GM18508 (cell line): Measurements from ENCODE around the gene FBXO41.
"Not testable (repeated sequence)": the region's sequence is repeated elsewhere in the genome, so short reads cannot be mapped to it uniquely, and the experiment has no call there.

Source experiments
- ATAC-seq: cut with Tn5 transposase; IDR thresholded peaks from one replicate; pipeline ENCODE4 v1.9.1; 2021; ENCODE audit warnings: moderate number of reproducible peaks; ENCODE audit not compliant: insufficient read depth, unreplicated experiment

The FBXO41 gene

DNA sequence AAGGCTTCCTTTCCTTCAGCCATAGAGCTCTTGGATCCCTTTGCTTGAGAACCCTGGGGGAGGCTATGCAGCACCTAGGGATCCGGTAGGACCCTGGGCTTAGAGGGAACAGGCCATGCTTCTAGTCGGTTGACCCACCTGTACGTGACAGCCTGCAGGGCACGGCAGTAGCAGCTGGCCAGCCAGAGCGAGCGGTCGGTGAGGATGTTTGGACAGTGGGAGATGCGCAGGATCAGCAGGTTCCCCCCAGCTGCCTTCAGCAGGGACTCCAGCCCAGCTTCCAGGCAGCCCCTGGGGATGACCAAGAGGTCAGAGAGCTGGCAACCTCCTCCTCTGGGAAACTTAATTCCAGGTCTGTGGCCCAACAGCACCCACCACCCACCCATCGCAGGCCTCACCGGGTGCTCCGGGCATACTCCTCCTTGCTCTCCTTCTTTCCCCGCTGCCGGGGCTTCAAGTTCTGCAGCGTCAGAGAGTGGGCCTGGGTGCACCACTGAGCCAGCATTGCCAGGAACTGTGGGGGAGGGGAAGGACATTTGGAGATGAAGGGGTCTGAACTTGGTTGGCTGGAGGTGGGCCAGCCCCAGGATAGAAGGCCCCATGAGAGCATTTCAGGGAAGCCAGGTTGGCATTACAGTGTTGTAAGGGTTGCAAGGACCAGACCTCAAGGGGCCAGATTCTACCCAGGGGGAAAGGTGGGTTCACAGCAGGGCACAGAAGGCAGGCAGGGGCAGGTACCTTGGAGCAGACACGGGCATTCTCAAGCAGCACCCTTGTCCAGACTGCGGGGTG is 20.5 kb downstream of the FBXO41 start:
- no peak for ATAC-seq

DNA sequence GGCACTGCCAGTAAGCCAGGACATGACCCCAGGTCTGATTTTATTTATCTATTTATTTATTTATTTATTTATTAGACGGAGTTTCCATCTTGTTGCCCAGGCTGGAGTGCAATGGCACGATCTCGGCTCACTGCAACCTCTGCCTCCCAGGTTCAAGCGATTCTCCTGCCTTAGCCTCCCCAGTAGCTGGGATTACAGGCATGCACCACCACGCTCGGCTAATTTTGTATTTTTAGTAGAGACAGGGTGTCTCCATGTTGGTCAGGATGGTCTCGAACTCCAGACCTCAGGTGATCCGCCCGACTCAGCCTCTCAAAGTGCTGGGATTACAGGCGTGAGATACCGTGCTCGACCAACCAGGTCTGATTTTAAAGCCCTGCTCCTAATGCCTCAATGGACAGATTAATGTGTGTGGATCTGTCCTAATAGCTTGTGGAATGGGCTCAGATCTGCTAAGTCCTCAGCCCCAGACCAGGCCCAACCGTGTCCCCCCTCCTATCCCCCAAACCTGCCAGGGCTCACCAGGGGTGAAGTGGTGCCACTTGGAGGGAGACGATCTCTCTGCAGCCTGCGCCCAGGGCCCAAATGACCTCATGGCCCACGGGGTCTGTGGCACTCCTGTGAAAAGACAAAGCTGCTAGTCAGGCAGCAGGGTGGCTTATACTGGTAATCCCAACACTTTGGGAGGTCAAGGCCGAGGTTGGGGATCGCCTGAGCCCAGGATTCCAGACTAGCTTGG is 21.4 kb downstream of the FBXO41 start:
- ATAC-seq = not testable (repeated sequence)

DNA sequence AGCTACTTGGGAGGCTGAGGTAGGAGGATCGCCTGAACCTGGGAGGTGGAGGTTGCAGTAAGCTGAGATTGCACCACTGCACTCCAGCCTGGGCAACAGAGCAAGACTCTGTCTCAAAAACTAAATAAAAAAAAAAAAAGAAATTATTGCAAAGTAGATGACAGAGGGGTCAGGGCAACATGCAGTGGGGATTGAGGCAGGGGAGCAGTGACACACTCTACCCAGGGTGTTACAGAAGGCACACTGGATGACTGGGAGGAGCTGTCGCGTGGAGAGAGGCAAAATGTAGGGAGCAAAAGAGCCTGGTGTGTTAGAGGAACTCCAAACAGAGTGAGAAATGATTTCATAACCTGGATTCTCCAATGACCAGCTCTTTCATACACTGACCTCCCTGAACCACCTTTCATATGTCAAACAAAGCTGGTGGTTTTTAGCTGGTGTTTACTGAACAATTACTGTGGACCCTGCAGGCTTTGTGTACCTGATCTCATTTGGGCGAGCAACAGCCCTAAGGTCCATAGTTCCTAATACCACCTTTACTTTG is 22.1 kb downstream of the FBXO41 start:
- ATAC-seq = no peak

DNA sequence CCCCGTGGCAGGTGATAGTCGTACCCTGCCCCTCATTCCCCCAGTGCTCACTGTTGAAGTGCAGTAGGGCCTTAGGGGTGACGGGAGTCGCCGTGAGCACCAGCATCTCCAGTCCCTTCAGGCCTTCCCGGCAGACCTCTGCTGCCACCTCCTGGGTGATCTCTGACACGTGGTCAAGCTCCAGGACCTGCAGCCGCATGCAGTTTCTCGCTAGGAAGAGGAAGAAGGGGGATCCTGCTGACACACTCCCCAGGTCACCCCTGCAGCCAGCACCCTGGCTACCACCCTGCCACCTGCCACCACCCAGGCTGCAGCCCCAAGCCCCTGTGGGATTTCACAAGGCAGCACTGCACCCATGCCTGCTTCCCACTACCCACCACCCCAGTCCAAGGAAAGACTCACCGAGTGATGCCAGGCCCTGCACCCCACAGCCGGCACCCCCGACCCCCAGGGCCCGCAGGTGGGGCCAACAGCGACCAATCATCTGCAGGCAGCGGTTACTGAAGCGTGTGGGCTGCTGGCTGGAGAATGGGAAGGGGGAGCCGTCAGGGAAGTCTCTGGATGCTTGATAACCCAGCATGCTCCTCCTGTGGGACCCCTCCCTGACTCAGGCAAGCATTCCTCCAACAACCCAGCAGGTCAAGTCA is 23.8 kb downstream of the FBXO41 start:
- ATAC-seq = no peak

DNA sequence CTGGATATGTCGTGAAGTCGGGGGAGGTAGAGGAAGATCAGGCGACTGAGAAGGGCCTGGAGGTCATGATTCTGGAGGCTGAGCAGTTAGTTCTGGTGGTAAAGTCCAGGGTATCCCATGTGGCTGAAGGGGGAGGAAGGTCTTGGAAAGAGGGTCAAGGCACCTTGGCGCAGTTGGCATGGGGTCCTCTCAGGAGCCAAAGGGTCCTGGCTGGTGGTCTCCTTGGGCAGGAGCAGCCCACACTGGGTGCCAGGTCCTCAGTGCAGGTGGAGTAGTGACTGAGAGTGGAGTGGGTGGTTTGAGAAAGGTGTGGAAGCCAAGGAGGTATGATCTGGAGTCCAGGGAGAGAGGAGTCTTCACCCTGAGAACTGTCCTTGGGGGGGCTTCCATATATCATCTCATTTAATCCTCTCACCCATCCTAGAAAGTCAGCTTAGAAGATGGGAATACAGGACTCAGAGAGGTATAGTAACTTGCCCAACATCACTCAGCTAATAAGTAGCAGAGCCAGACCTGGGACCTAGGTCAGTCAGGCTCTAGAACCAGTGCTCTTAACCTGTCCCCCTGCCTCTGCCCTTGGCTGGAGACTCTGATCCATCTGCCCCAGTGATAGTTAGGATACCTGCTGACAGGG is 24.5 kb downstream of the FBXO41 start:
- no peak for ATAC-seq

DNA sequence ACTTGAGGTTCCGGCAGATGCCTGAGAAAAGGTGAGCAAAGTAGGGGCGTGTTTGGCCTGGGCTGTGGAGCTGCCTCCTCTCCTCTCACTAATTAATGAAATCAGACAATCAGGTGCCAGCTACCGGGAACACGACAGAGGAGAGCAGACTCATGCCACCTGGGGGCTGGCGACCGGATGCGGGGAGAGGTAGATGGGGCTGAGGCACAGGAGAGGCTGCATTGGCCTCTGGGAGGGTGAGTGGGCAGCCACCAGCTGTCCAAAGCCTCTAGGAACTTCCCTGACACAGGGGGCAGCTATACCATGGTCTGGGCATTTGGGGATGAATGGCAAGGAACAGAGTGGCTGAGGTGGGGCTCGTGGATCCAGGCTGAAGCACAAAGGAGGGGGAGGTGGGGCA is 25.0 kb downstream of the FBXO41 start:
- no peak for ATAC-seq

DNA sequence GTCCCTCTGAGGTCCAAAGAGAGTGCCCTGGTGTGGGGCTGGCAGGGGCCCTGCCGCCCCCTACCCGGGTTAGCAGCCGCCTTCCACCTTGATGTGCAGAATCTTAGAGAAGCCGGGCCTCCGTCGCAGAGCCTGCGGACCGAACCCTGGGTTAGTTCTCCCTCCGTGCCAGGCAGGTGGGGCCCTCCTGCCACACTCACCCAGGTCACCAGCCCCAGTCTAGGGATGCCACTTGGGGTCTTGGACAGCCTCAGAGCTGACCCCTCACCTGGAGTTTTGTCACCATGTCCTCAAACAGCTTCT is 25.4 kb downstream of the FBXO41 start:
- ATAC-seq = no peak

DNA sequence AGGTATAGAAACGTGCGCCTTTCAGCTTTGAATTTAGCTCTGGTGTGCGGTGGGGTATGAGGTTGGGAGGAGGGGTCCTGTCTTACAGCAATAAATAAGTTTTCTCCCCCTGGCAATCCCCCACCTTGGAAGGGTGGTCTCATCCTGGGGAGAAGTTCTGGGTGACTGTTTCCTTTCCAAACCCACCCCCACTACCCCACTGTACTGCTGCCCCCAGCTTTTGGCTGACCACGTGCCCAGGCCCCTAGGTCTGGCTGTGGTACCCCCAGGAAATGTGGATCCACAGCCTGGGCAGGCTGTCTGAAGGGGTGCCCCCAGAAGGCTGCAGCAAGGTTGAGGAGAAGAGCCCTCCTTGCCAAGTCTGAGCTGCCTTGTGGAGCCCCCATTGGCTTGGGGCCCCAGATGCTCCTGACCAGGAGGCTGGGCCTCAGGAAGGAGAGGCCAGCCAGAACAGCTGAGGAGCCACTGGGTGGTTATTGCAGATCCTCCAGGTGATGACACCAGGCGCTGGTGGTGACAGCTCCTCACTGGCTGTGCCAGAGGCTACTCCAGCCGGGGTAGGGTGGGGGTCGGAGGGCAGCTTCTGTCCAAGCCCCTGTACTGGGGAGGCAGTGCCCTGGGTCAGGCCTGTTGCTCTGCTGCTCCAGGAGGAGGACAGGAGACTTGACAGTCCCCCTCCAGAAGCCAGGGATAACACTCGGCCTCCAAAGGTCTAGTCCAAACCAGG is 25.9 kb downstream of the FBXO41 start:
- no peak for ATAC-seq

DNA sequence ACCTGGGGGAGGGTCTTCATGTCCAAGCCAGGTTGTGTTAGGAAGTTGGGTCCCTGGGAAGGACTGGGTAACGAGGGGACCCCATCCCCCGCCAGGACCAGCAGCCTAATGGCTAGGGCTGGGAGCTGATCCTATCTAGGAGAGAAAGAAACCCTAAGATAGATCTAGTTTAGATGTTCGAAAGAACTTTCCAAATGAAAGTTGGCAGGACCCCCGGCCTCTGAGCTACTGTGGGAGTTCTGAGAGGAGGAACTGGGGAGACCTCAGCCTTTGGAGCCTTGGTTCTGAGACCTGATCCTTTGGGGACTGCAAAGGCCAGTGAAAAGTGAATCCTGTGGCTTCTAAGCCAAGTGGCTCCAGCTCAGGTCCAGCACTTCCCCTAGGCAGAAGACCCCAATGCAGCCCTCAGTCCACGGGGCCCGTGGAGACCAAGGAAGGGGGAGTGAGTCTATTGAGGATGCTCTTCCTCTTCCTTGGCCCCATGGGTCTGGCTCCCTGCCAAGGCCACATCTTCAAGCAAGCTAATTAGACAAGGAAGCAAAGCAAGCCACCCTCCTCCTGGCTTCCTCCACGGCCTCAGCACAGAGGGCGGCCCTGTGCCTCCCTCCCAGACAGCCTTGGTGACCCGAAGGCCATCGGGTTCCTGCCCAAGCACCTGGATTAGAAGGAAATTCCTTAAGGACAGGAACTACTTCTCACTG is 26.7 kb downstream of the FBXO41 start:
- ATAC-seq = no peak

DNA sequence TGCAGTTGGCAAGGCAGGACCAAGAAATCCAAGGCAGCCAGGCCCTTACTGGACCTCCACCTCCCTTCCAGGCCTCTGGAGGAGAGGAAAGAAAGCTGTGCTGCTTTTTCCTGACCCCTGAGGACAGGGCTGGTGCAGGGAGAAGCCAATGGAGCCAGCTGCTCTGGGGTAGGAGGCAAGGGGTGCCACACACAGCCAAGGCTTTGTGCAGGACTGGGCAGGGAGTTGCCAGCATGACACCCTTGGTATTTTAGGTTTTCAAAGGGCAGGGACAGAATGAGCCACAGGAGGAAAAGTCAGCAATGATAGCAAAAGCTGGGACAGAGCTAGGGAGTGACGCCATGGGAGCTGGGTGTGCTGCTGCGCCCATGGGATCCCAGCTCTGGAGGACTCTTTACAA is 27.3 kb downstream of the FBXO41 start:
- no peak for ATAC-seq

DNA sequence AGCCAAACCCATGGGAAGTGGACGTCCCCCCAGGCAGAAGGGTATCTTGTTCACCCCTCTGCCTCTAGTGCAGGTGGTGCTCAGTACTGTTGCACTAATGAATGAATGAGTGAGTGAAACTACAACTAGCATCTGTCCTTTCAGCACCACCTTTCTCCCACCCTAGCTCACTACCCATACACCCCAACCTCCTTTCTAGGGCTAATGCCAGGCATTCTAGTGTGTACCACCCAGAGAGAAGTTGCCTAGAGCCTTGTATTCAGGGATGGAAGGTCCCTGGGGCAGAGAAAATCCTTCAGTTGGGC is 27.7 kb downstream of the FBXO41 start:
- no peak for ATAC-seq

DNA sequence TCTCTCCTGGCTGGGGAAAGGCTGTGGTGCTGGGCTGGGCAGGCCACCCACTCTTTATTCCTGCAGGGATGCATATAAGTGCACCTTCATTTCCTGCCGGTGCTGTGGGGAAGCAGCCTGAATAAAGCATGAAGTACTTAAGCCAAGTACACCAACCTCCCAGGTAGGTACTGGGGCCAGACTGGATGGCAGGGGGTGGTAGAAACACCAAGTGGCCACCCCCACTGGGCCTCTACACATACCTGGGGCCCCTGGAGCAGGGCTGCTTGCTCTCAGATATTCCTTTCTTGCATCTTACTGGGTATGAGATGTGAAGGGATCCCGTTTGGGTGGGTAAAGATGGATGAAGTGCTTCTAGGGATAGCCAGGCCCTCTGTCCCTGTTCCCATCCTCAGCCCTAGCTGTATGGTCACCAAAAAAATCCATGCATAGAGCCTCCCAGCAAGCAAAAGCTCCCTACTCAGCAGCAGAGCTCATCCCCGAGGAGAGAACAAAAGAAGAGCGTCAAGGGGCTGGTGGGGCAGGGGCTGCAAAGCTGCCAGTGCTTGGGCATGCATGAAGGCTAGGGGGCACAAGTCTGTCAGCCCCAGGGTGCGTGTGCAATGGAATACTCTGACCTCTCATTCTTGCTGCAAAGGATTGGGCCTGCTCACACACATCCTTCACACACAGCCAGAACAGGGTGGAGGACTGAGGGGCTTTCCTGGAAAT is 28.2 kb downstream of the FBXO41 start:
- ATAC-seq = no peak

DNA sequence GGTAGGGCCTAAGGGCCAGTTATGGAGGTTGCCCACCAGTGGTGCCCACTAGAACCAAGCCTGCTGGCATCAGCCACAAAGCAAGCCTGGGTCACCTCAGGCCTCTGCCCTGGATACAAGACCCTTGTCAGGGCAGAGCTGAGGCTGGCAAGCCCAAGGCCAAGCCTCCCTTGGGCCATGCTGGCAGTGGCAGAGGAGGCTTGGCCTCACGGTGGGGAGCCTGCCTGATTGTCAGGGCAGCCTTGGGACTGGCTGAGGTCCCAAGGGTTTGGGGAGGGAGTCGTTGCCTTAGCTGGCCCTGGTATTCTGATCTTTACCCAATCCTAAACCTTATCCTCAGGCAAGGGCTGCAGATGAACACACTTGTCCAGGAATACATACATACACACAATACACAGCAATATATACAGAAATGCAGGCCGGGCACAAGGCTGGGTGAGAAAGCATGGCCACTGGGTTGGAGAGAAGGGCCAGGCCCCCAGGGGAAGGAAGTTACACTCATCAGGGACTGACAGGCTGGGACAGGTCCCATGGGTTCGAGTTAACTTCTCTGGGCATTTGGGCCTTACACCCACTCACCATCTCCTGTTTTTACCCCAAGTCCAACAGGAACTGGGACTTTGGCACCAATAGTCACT is 29.2 kb downstream of the FBXO41 start:
- ATAC-seq = no peak

DNA sequence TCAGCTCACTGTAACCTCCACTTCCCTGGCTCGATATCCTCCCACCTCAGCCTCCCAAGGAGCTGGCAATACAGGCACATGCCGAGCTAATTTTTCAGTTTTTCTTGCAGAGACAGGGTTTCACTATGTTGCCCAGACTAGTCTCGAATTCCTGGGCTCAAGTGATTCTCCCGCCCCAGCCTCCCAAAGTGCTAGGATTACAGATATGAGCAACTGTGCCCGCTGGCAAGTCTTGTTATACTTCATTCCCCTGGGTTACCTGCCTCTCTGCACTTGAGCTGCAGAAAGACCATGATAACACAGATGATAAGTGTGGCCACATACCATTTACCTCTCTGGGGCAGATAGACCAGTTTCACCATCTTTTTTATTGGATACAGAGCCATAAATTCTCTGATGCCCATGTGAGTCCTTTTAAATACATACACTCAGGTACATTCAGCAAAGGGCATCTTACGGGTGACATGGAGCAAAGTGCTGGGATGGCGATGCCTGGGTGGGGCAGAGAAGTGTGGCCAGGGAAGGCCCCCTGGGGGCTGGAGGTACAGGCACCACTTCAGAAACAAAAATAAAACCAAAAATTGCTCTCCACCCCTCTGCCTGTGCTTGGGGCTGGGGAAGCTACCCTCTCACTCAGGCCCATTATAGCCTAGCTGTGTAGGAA is 29.8 kb downstream of the FBXO41 start:
- ATAC-seq = no peak

DNA sequence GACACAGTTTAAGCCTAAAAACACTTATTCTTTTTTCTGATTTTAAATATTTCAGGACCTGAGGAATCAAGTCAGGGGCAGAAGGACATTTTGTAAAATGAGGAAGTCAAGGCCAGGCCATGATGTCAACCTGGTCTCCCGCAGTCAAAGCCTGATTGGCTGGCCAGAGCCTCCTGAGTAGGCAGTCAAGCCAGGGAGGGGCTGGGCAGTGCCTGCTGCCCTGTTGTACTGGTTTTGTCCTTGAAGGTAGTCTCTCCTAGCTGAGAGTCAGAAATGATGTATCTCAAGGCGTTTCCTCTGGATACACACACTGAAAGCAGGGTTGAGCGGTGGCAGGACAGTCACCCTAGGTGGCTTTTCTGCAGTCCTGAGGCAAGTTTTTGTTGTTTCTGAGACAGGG is 30.4 kb downstream of the FBXO41 start:
- ATAC-seq = no peak

DNA sequence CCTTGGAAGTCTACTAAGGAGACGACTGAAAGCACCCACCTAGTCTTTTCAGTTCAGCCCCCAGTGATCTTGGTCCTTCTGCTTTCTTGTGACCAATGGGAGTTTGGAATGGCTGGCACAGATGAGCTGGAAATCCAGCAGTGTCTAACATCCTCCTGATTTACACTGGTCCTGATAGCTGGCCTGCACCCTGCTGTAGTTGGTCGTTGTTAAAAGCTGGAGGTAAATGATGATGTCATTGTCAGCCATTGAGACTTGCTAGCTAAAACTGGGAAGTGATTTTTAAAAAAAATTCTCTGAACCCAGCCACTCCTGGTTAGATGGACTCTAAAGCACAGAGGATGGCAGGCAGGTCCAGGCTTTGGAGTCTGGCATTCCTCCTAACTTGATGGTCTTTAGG is 30.9 kb downstream of the FBXO41 start:
- no peak for ATAC-seq

DNA sequence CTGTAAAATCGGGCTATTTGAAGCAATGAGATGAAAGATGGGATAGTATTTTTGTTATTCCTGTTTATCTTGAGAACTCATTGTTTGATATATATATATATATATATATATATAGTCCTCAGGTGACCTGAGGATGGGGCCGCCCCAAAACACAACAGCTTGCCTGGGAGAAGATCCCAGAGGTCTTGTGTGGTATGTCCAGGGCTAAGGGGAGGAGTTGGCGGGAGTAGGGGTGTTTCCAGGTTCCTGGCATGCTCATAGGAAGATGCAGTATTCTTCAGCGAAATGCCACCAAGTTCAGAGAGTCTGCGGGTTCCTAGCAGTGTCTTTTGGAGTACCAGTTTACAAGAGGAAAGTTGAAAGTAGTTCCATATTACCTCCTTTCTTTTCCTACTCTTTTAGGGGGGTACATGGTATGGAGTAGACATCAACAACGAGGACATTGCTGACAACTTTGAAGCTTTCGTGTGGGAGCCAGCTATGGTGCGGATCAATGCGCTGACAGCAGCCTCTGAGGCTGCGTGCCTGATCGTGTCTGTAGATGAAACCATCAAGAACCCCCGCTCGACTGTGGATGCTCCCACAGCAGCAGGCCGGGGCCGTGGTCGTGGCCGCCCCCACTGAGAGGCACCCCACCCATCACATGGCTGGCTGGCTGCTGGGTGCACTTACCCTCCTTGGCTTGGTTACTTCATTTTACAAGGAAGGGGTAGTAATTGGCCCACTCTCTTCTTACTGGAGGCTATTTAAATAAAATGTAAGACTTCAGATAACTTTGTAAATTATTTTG is 31.8 kb downstream of the FBXO41 start:
- ATAC-seq = no peak
